ENCODE data around the gene SAP30. TPM values are rescaled to one million over a fixed set of nuclear protein-coding genes. Genes with fewer than 3 reads are reported as not detected.

Gene SAP30
- total RNA-seq, 1 experiment from 2014 or later: 13.5 TPM

DNA sequence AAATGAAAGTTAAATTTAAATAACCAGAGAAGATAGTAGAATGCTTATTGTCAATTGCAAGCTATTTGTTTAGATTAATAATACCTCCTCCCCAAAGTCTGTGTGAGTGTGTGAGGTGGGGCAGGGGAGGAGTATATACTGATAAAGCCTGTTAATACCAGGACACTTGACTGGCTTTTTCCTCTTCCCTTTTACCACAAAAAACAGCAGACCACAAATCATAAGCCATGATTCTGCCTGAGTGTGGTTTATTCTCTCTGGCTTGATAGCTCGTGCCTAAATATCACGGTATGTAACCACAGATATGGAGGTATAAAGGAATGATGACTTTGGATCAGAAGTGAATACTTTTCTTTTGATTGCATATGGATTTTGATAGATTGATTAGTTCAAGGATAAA is 50.0 kb downstream of the SAP30 start:
- Histone ChIP-seq H2BK20ac (ENCODE audit: low read depth, low read length, poor library complexity, severe bottlenecking) (no peak overlapping the region), H4K8ac (replicated peaks; ENCODE audit: insufficient read length, low read depth, low read length) (no peak overlapping the region), H3K18ac (ENCODE audit: insufficient read length, low read depth, low read length) (no peak overlapping the region), H3K27ac (ENCODE audit: insufficient read length, low read depth, low read length) (no peak overlapping the region), H3K9me3 (ENCODE audit: control insufficient read depth, low read depth, low read length) (no peaks in the 10 kb centered on the region), H2AK5ac (ENCODE audit: insufficient read length, low read length) (no peak overlapping the region), H3T11ph (ENCODE audit: low read length) (no peak overlapping the region), H3K9ac (ENCODE audit: extremely low read depth, insufficient read length, low read length) (no peak overlapping the region), H3K56ac (ENCODE audit: insufficient read length, low read depth, low read length) (no peak overlapping the region), H3K79me2 (ENCODE audit: insufficient read depth, low read length) (no peaks in the 10 kb centered on the region), H3K4ac (ENCODE audit: low read depth, low read length) (no peak overlapping the region), H2BK5ac (ENCODE audit: insufficient read length, low read length) (no peak overlapping the region), H2BK15ac (ENCODE audit: low read depth, low read length) (no peak overlapping the region), H3K23ac (ENCODE audit: insufficient read length, low read depth, low read length) (no peak overlapping the region), H2BK12ac (ENCODE audit: insufficient read length, low read depth, low read length) (no peak overlapping the region), H4K5ac (ENCODE audit: insufficient read length, low read depth, low read length) (no peak overlapping the region), H4K20me1 (ENCODE audit: control insufficient read depth, insufficient read depth, insufficient read length) (no peaks in the 10 kb centered on the region), H3K4me2 (ENCODE audit: insufficient read depth, insufficient read length, low read length) (no peak overlapping the region), H3K4me1 (ENCODE audit: insufficient read depth, low read length) (no peaks in the 10 kb centered on the region), H2BK120ac (ENCODE audit: low read depth, low read length, poor library complexity, severe bottlenecking) (no peak overlapping the region), H2AFZ (ENCODE audit: low read length) (no peak overlapping the region), H4K91ac (ENCODE audit: insufficient read length, low read depth, low read length) (no peak overlapping the region), H3K27me3 (ENCODE audit: insufficient read depth, low read length) (no peaks in the 10 kb centered on the region), H3K14ac (ENCODE audit: insufficient read depth, low read length) (no peak overlapping the region), H3K23me2 (ENCODE audit: insufficient read length, low read depth, low read length, poor library complexity, severe bottlenecking) (no peaks in the 10 kb centered on the region), H3K79me1 (ENCODE audit: insufficient read depth, low read depth, low read length, poor library complexity, severe bottlenecking) (no peaks in the 10 kb centered on the region)
- no CpG with 5 or more reads among the region's 2 CpGs for WGBS (ENCODE audit: extremely low coverage, insufficient read length, low lambda C conversion rate)
- Mint-ChIP-seq H3K9me3 (no peaks in the 10 kb centered on the region; a peak in 1 of 5 replicates), H3K27ac (no peak overlapping the region), H3K4me3 (no peak overlapping the region), H3K36me3 (ENCODE audit: insufficient read depth in 1 of 3, low read depth in 3 of 3) (no peaks in the 10 kb centered on the region), H3K4me1 (no peaks in the 10 kb centered on the region), H3K27me3 (ENCODE audit: low read depth) (peaks cover 1% of the 10 kb centered on the region; the same call in 1 of the 2 replicates)
- TF ChIP-seq, protein P1, sequence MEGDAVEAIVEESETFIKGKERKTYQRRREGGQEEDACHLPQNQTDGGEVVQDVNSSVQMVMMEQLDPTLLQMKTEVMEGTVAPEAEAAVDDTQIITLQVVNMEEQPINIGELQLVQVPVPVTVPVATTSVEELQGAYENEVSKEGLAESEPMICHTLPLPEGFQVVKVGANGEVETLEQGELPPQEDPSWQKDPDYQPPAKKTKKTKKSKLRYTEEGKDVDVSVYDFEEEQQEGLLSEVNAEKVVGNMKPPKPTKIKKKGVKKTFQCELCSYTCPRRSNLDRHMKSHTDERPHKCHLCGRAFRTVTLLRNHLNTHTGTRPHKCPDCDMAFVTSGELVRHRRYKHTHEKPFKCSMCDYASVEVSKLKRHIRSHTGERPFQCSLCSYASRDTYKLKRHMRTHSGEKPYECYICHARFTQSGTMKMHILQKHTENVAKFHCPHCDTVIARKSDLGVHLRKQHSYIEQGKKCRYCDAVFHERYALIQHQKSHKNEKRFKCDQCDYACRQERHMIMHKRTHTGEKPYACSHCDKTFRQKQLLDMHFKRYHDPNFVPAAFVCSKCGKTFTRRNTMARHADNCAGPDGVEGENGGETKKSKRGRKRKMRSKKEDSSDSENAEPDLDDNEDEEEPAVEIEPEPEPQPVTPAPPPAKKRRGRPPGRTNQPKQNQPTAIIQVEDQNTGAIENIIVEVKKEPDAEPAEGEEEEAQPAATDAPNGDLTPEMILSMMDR (conservative IDR thresholded peaks at IDR 0.05): no peak
- DNase-seq: no peak
